C4-2B (cell line): Measurements from ENCODE around the gene CFH.
A peak's percentile ranks its signal among the peaks of the same experiment; 100 is the strongest.

Experiments used
- H3K27ac ChIP-seq: fragments of 450-650 bp; 2 replicates; pipeline ENCODE4 v1.5.1; 2017
- ZFX ChIP-seq: fragments of 450-650 bp; IDR thresholded peaks from 2 replicates; pipeline ENCODE4 v1.6.1; 2017
- TF ChIP-seq, protein P1 (sequence below): fragments of 450-650 bp; conservative IDR thresholded peaks from 2 replicates; pipeline ENCODE4 v1.5.1; 2017; ENCODE audit warnings: mild to moderate bottlenecking

The CFH gene

DNA sequence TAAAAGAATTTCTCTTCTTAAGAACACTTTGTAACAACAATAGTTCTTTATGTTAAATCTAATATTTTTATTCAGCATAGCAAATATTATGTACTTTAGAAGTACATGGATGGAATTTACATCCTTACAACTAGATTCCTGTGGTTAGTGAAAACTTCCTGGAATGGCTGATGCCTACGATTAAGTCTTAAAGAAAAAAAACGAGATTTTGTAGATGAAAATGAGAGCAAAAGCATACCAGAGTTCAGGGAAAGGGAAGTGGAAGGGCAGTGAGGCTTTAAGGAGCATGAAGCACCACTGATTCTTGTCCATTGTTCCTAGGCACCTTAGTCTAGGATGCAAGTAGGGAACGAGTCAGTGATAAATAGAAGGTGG is 26.7 kb downstream of the CFH start:
- no peak overlapping the region for H3K27ac ChIP-seq
- no peak for TF ChIP-seq ZFX
- TF ChIP-seq, protein P1, sequence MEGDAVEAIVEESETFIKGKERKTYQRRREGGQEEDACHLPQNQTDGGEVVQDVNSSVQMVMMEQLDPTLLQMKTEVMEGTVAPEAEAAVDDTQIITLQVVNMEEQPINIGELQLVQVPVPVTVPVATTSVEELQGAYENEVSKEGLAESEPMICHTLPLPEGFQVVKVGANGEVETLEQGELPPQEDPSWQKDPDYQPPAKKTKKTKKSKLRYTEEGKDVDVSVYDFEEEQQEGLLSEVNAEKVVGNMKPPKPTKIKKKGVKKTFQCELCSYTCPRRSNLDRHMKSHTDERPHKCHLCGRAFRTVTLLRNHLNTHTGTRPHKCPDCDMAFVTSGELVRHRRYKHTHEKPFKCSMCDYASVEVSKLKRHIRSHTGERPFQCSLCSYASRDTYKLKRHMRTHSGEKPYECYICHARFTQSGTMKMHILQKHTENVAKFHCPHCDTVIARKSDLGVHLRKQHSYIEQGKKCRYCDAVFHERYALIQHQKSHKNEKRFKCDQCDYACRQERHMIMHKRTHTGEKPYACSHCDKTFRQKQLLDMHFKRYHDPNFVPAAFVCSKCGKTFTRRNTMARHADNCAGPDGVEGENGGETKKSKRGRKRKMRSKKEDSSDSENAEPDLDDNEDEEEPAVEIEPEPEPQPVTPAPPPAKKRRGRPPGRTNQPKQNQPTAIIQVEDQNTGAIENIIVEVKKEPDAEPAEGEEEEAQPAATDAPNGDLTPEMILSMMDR: no peak

DNA sequence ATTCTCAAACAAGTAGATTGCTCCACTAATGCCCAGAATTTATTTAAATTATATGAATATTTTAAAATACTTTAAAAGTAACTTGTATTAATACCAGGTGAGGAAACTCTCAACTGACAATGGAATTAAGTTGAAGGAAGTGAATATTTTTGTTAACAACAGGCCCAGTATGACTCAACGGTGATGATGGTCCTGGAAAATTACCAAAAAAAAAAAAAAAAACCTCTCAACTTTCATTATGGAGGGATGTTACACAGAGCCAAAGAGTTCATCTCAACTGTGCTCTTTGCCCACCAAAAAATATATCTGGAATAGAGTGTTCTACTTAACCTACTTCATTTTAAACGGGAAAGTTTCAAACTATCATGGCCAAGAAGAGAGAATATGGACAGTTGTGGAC is 28.3 kb downstream of the CFH start:
- TF ChIP-seq ZFX: no peak
- TF ChIP-seq, protein P1: no peak
- H3K27ac ChIP-seq: no peak overlapping the region

DNA sequence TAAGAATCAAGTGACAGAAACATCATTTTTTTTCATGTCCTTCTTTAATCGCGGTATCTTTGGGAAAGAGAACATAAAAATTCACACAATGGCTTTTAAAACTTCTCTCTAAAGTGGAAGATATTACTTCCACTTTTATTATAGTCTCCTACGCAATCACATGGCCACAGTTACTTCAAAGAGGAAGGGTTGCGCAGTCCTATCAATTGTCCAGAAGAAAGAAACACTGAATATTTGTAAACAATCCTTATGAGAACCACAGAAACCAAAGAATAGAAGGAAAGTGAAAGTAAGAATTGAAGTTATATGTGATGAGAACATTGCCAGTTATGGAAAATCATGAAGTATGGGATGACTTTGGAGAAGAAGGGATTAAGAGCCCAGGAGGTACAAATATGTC is 32.6 kb downstream of the CFH start:
- no peak overlapping the region for H3K27ac ChIP-seq
- no peak for TF ChIP-seq ZFX
- TF ChIP-seq, protein P1: no peak

DNA sequence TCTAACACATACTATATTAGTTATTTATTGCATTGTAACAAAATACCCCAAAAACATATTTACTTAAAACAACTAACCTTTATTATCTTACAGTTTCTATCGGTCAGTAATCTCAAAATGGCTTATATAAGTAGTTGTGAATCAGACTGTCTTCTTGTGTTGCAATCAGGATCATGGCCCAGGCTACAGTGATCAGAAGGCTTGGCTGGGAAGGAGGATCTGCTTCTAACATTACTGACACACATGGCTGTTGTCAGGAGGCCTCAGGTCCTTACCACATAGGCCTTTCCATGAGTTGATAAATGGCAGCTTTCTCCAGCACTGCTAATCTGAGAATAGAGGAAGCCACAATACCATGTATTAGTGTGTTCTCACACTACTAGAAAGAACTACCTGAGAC is 33.7 kb downstream of the CFH start:
- TF ChIP-seq, protein P1: no peak
- TF ChIP-seq ZFX: no peak

DNA sequence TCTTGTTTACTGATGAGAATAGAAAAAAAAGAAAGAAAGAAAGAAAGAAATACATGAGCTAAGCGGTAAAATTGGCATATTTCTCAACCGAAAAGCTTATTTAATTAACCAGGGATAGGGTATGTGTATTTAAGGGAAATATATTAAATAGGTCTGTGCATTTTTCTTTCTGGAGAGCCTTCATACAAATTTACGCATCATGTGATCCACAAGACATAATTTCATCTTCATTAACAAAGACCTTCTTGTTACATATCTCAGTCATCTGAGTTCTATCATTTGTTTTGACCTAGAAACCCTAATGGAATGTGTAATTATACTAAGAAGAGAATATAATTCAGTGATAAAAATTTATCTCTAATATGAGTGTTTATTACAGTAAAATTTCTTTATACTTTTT is 37.2 kb downstream of the CFH start:
- TF ChIP-seq ZFX: no peak
- TF ChIP-seq, protein P1: no peak
- no peak overlapping the region for H3K27ac ChIP-seq

More for the DNA sequence above, 33.7 kb downstream of the CFH start:
- no peak overlapping the region for H3K27ac ChIP-seq

DNA sequence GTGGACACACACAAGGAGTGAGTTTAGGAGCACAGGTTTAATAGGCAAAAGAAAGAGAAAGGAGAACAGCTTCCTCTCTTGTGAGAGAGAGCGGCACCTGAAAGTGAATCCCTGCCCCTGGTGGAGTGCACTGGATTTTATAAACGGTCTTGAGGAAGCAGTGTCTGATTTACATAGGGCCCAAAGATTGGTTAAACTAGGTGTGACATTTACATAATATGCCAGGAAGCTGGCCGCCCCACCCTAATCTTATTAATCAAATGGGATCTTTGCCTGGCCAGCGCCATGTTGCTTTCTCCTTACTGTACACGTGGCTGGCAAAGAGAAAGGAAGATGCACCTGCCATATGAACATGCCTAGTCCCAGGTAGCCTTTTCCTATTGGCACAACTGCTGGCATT is 38.7 kb downstream of the CFH start:
- H3K27ac ChIP-seq: no peak overlapping the region
- TF ChIP-seq ZFX: no peak
- TF ChIP-seq, protein P1: peak; percentile 37

DNA sequence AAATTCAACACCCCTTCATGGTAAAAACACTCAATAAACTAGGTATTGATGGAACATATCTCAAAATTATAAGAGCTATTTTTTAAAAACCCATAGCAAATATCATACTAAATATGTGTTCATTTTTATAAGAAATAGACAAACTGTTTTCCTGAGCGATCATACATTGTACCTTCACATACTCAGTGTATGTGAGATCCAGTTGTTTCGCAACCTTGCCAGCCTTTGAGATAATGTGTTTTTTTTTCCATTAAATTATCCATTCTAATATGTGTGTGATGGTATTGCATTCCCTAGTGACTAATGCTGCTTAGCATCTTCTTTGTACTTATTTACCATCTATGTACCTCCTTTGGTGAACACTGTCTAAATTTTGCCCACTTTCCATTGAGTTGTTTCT is 47.1 kb downstream of the CFH start:
- no peak overlapping the region for H3K27ac ChIP-seq
- no peak for TF ChIP-seq ZFX
- TF ChIP-seq, protein P1: no peak
